Neural progenitor cell (in vitro differentiated cells): ENCODE measurements around the gene SBF2.

Experiments
- EZH2 ChIP-seq: fragments of 200-600 bp; sonication (generic); IDR thresholded peaks from 2 replicates; pipeline ENCODE4 v1.6.1; 2017; ENCODE audit warnings: antibody characterized with exemption, mild to moderate bottlenecking, moderate library complexity
- EZH2phosphoT487 ChIP-seq: fragments of 200-600 bp; sonication (generic); IDR thresholded peaks from 2 replicates; pipeline ENCODE4 v1.6.1; 2017; ENCODE audit warnings: antibody characterized with exemption

DNA sequence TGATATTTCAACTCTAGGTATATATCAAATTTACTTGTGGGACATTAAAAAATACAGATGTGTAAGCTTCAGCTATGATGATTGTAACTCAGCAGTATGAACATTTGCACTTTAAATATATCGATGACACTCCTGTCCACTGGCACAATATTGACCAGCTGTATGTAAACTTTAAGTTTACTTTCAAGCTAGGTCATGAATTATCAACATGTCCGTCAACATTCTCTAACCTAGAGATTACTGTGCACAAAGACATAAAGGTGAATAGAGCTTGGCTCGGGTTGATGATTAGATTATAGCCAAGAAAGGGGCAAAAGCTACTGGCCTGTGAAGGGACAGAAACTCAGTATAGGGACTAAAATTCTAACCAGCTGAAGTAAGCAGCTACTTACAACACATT is 343.6 kb downstream of the SBF2 start:
- no peak for TF ChIP-seq EZH2
- no peak for TF ChIP-seq EZH2phosphoT487
